ENCODE data around the gene RHOD.
A peak's percentile ranks its signal among the peaks of the same experiment; 100 is the strongest.

RHOD gene

GRCh38 chr11:67059671-67060070, 3.0 kb downstream of the RHOD start:
- DNase-seq (ENCODE audit: low read depth in 1 of 2, low spot score in 1 of 2): no peak

GRCh38 chr11:67060111-67060522, 3.5 kb downstream of the RHOD start:
- no peak for DNase-seq (ENCODE audit: low read depth in 1 of 2, low spot score in 1 of 2)

- no peak for DNase-seq (ENCODE audit: low read depth in 1 of 2, low spot score in 1 of 2)
Observed at GRCh38 chr11:67062526-67063373, 6.1 kb downstream of the RHOD start.

- no peak for DNase-seq (ENCODE audit: low read depth in 1 of 2, low spot score in 1 of 2)
Observed at GRCh38 chr11:67066333-67066709, 9.7 kb downstream of the RHOD start.

- peak; percentile 40 to 64 for DNase-seq (ENCODE audit: low read depth in 1 of 2, low spot score in 1 of 2)
Observed at GRCh38 chr11:67071420-67072284, 15.0 kb downstream of the RHOD start.

- DNase-seq (ENCODE audit: low read depth in 1 of 2, low spot score in 1 of 2): no peak
Observed at GRCh38 chr11:67072295-67072694, 15.6 kb downstream of the RHOD start.

- DNase-seq (ENCODE audit: low read depth in 1 of 2, low spot score in 1 of 2): no peak
Observed at GRCh38 chr11:67073908-67074307, 17.3 kb downstream of the RHOD start.

- DNase-seq (ENCODE audit: low read depth in 1 of 2, low spot score in 1 of 2): no peak
Observed at GRCh38 chr11:67076202-67076601, 19.6 kb downstream of the RHOD start.

GRCh38 chr11:67079065-67079705, 22.5 kb downstream of the RHOD start:
- no peak for DNase-seq (ENCODE audit: low read depth in 1 of 2, low spot score in 1 of 2)

GRCh38 chr11:67082071-67082791, 25.6 kb downstream of the RHOD start:
- DNase-seq (ENCODE audit: low read depth in 1 of 2, low spot score in 1 of 2): no peak

GRCh38 chr11:67083786-67084366, 27.2 kb downstream of the RHOD start:
- DNase-seq (ENCODE audit: low read depth in 1 of 2, low spot score in 1 of 2): no peak

- no peak for DNase-seq (ENCODE audit: low read depth in 1 of 2, low spot score in 1 of 2)
Observed at GRCh38 chr11:67085617-67086016, 29.0 kb downstream of the RHOD start.

GRCh38 chr11:67090717-67091116, 34.1 kb downstream of the RHOD start:
- DNase-seq (ENCODE audit: low read depth in 1 of 2, low spot score in 1 of 2): no peak

GRCh38 chr11:67095214-67095507, 38.5 kb downstream of the RHOD start:
- DNase-seq (ENCODE audit: low read depth in 1 of 2, low spot score in 1 of 2): no peak

GRCh38 chr11:67098799-67099429, 42.3 kb downstream of the RHOD start:
- DNase-seq (ENCODE audit: low read depth in 1 of 2, low spot score in 1 of 2): no peak

- DNase-seq (ENCODE audit: low read depth in 1 of 2, low spot score in 1 of 2): no peak
Observed at GRCh38 chr11:67099831-67100324, 43.2 kb downstream of the RHOD start.

- DNase-seq (ENCODE audit: low read depth in 1 of 2, low spot score in 1 of 2): no peak
Observed at GRCh38 chr11:67102664-67103063, 46.0 kb downstream of the RHOD start.

- DNase-seq (ENCODE audit: low read depth in 1 of 2, low spot score in 1 of 2): no peak
Observed at GRCh38 chr11:67105964-67106363, 49.3 kb downstream of the RHOD start.

- no peak for DNase-seq (ENCODE audit: low read depth in 1 of 2, low spot score in 1 of 2)
Observed at GRCh38 chr11:67111261-67111660, 54.6 kb downstream of the RHOD start.

GRCh38 chr11:67113231-67113721, 56.6 kb downstream of the RHOD start:
- DNase-seq (ENCODE audit: low read depth in 1 of 2, low spot score in 1 of 2): no peak
